22Rv1 (cell line): ENCODE results near the gene EIF2S1.

ENCODE experiments used
- CTCF ChIP-seq: fragments of 450-650 bp; IDR thresholded peaks from 2 replicates; pipeline ENCODE4 v1.5.1; 2017; ENCODE audit warnings: mild to moderate bottlenecking
- ZFX ChIP-seq: fragments of 450-650 bp; IDR thresholded peaks from 2 replicates; pipeline ENCODE4 v1.6.1; 2017; ENCODE audit warnings: antibody characterized with exemption, borderline replicate concordance

DNA sequence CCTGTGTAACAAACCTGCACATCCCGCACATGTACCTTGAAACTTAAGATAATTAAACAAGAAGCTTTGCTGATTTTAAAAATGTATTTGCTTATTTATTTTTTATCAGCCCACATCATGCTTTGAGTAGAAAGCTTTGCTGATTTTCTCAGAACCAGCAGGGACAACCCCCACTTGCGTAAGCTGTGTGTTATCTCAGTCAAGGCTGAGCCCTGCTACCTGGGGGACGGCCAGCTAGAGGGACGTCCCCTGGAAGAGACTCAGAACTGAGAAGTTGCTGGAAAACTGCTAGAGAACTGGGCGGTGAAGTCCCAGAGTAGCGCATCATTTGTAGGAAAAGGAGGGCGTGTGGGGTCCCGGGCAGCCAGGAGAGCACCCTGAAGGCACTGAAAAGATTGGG, 56.0 kb downstream of the EIF2S1 start:
- TF ChIP-seq CTCF (no peak), ZFX (no peak)
